ENCODE results near the gene PTOV1. TPM values are rescaled to one million over a fixed set of nuclear protein-coding genes. Genes with fewer than 3 reads are reported as not detected.
A peak's percentile ranks its signal among the peaks of the same experiment; 100 is the strongest.

Gene PTOV1
- total and polyA plus RNA-seq, 10 of the 15 experiments (the other 5 are each of a cell fraction or from before 2014, with no cell fraction given): 3.2 to 83.5 (median 22.3) TPM

GRCh38 chr19:49854378-49855263 is 3.7 kb downstream of the PTOV1 start:
- ATAC-seq (no peak), DNase-seq (ENCODE audit: low read depth, low spot score) (no peak), FAIRE-seq (no peak)
- Histone ChIP-seq H4K20me1 (ENCODE audit: control insufficient read depth, insufficient read depth) (no peaks in the 10 kb centered on the region), H3K4me2 (ENCODE audit: control insufficient read depth, insufficient read depth) (no peak overlapping the region), H3K4me3 (no peak overlapping the region), H3K79me2 (ENCODE audit: control insufficient read depth, insufficient read depth, low read length) (peaks cover 6% of the 10 kb centered on the region), H3K27ac (ENCODE audit: control insufficient read depth, insufficient read depth) (no peak overlapping the region), H2AFZ (ENCODE audit: control insufficient read depth, low read depth, low read length) (no peak overlapping the region), H3K36me3 (ENCODE audit: control insufficient read depth in 2 of 2, insufficient read depth in 2 of 2, low read length in 1 of 2) (peaks cover 0 to 12% of the 10 kb centered on the region in 2 experiments; a peak in 2 of 4 replicates), H3K4me1 (ENCODE audit: control insufficient read depth, insufficient read depth, low read length) (peaks cover 12% of the 10 kb centered on the region), H3K9ac (ENCODE audit: control insufficient read depth, insufficient read depth, low read length) (no peak overlapping the region), H3K9me3 (replicated peaks; ENCODE audit: control insufficient read depth, insufficient read depth, low read length) (no peaks in the 10 kb centered on the region; the same call in 1 of the 3 replicates), H3K27me3 (replicated peaks in 1 of 2; ENCODE audit: control insufficient read depth in 2 of 2, insufficient read depth in 2 of 2, low read length in 1 of 2) (no peaks in the 10 kb centered on the region)
- ChIA-PET CTCF (interaction anchor here (1.4 kb wide), 1 partner anchor 12 kb away, joined by 6 read pairs; no protein-coding TSS in a partner anchor), POLR2A (interaction anchor here (1.2 to 1.3 kb wide), 2 partner anchors 15 to 37 kb away, joined by 3 read pairs; partner anchors contain the start of gene MED25), RAD21 (ENCODE audit: unreplicated experiment) (no interaction called here), SMC1A (ENCODE audit: uncharacterized antibody, unreplicated experiment) (no interaction called here)
- WGBS (ENCODE audit: insufficient coverage, insufficient replicate concordance, low lambda C conversion rate, missing lambda C conversion rate): 89% methylated on average over 36 of the region's 39 CpGs
- in situ Hi-C loops (cut with MboI) (no loop called here), intact Hi-C loops (cut with micrococcal nuclease; ENCODE audit: unreplicated experiment) (no loop called here)
- no peak for TF ChIP-seq ZNF687 (IDR thresholded peaks at IDR 0.05)
- TF ChIP-seq MTA2 (IDR thresholded peaks at IDR 0.05; ENCODE audit: low read depth): no peak
- TF ChIP-seq MEF2A (IDR thresholded peaks at IDR 0.05; ENCODE audit: insufficient read depth, low read depth, low read length): no peak
- TF ChIP-seq PAX8 (IDR thresholded peaks at IDR 0.05): no peak
- TF ChIP-seq SUZ12 (IDR thresholded peaks at IDR 0.05; ENCODE audit: unreplicated experiment): no peak
- no peak for TF ChIP-seq EED (IDR thresholded peaks at IDR 0.05; ENCODE audit: low read depth)
- no peak for TF ChIP-seq CHD2 (IDR thresholded peaks at IDR 0.05; ENCODE audit: borderline replicate concordance, low read depth, low read length)
- TF ChIP-seq POLR2A (IDR thresholded peaks at IDR 0.05; ENCODE audit: low read depth, low read length): peak; percentile 37
- no TSS peak for BruUV-seq (replicated peaks)

All from GM12878 (cell line).